Upper lobe of left lung (tissue), 6 donors: ENCODE data around the gene RPS3. TPM values are rescaled to one million over a fixed set of nuclear protein-coding genes. Genes with fewer than 3 reads are reported as not detected.
A peak's percentile ranks its signal among the peaks of the same experiment; 100 is the strongest.

Source experiments
- ATAC-seq, 2 donors: fragments of 200-7000 bp; cut with Tn5 transposase; one replicate each; pipeline ENCODE4 v1.9.1; 2022; ENCODE audit warnings: mild to moderate bottlenecking in 2 of 2, moderate library complexity in 2 of 2; ENCODE audit not compliant: low FRiP score in 2 of 2
- DNase-seq, 2 donors: peaks; one replicate each; pipeline ENCODE4 v3.0.0-alpha.2; 2019 to 2020
- H3K27ac ChIP-seq, 4 donors: fragments of 200-600 bp; sonication (generic); one replicate each; pipeline ENCODE4 v1.5.1; 2016 to 2019
- H3K27me3 ChIP-seq, 4 donors: fragments of 200-600 bp; sonication (generic); one replicate each; pipeline ENCODE4 v1.5.1; 2017 to 2019
- H3K36me3 ChIP-seq, 4 donors: fragments of 200-600 bp; sonication (generic); one replicate each; pipeline ENCODE4 v1.5.1; 2016 to 2019
- H3K4me1 ChIP-seq, 4 donors: fragments of 200-600 bp; sonication (generic); one replicate each; pipeline ENCODE4 v1.5.1; 2018 to 2019
- H3K4me3 ChIP-seq, 4 donors: fragments of 200-600 bp; sonication (generic); one replicate each; pipeline ENCODE4 v1.5.1; 2017 to 2019; ENCODE audit warnings: mild to moderate bottlenecking in 2 of 4, moderate library complexity in 1 of 4
- H3K9me3 ChIP-seq, 4 donors: fragments of 200-600 bp; sonication (generic); one replicate each; pipeline ENCODE4 v1.5.1; 2018 to 2019
- CTCF ChIP-seq, 6 experiments: fragments of 450-650 bp in 4 of 6; fragments of 200-600 bp in 2 of 6; sonication (generic) in 2 of 6; IDR thresholded peaks; one replicate each; pipeline ENCODE4 v1.5.1; 2016 to 2019; ENCODE audit warnings: antibody characterized with exemption in 6 of 6
- EP300 ChIP-seq, 4 donors: sonication (generic); formaldehyde crosslinking; IDR thresholded peaks; one replicate each; pipeline ENCODE4 v1.5.1; 2017; ENCODE audit warnings: antibody characterized with exemption in 4 of 4, control low read depth in 2 of 4
- POLR2A ChIP-seq, 4 donors: fragments of 450-650 bp; IDR thresholded peaks; one replicate each; pipeline ENCODE4 v1.5.1; 2016 to 2017; ENCODE audit warnings: antibody characterized with exemption in 4 of 4, mild to moderate bottlenecking in 2 of 4
- POLR2AphosphoS5 ChIP-seq, 2 donors: sonication (generic); formaldehyde crosslinking; IDR thresholded peaks; one replicate each; pipeline ENCODE4 v1.5.1; 2017; ENCODE audit warnings: antibody characterized with exemption in 2 of 2
- WGBS, 2 donors: methylation state at CpG; one replicate each; pipeline ENCODE4 v1.1.5; 2017 to 2018; 5-methylcytosine and 5-hydroxymethylcytosine counted together
- small RNA-seq, 4 donors: library from RNA; depleted of rRNA; stranded (forward); fragments of <200 nt; gene quantifications; one replicate each; pipeline ENCODE3, GENCODE V24; 2016
- total RNA-seq, 6 donors: library from RNA; depleted of rRNA in 4 of 6; stranded (reverse); fragments of >200 nt in 4 of 6; gene quantifications; one replicate each; pipeline versions ENCODE4 v1.1.0 to v1.2.1, GENCODE V29; 2016 to 2021
- donor health status: DM: no; HTN: no; CAD: no; lungs with moderate emphysema.
- donor health status: DM: no; HTN: yes; CAD: no; lungs with severe emphysema.

The RPS3 gene
- total RNA-seq, 6 donors from 2014 or later = 474 to 2,141 (median 1,268) TPM

DNA sequence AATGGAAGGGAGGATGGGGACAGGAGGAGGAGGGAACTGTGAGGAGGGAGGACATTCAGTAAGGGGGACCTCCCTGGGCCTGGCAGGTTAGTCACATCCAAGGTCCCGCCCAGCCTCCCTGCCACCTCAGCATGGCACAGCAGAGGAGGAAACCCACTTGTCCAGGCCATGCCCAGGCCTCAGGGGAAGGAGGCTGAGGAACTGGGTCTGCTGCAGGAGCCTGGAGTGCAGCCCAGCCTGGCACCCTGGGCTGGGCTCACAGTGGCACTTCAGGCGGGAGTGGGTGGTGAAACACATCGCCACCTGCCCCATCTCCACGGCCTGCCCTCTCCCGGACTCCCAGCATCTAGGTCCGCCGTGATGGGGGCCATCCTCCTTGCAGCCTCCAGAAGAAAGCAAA is 50.9 kb downstream of the RPS3 start:
- WGBS, 2 donors = 92 to 96% methylated on average over 4 to 7 of the region's 7 CpGs
- no peak overlapping the region for H3K4me3 ChIP-seq
- DNase-seq (no peak), ATAC-seq (no peak)
- H3K27ac ChIP-seq = no peak overlapping the region
- no peaks in the 10 kb centered on the region for H3K9me3 ChIP-seq
- H3K27me3 ChIP-seq = no peaks in the 10 kb centered on the region
- H3K36me3 ChIP-seq = no peaks in the 10 kb centered on the region
- peaks cover 0 to 7% (median 1%) of the 10 kb centered on the region in 4 donors for H3K4me1 ChIP-seq
- TF ChIP-seq POLR2AphosphoS5 (IDR thresholded peaks at IDR 0.05) (no peak), EP300 (IDR thresholded peaks at IDR 0.05) (no peak), CTCF (IDR thresholded peaks at IDR 0.05) (no peak), POLR2A (IDR thresholded peaks at IDR 0.05) (no peak)

DNA sequence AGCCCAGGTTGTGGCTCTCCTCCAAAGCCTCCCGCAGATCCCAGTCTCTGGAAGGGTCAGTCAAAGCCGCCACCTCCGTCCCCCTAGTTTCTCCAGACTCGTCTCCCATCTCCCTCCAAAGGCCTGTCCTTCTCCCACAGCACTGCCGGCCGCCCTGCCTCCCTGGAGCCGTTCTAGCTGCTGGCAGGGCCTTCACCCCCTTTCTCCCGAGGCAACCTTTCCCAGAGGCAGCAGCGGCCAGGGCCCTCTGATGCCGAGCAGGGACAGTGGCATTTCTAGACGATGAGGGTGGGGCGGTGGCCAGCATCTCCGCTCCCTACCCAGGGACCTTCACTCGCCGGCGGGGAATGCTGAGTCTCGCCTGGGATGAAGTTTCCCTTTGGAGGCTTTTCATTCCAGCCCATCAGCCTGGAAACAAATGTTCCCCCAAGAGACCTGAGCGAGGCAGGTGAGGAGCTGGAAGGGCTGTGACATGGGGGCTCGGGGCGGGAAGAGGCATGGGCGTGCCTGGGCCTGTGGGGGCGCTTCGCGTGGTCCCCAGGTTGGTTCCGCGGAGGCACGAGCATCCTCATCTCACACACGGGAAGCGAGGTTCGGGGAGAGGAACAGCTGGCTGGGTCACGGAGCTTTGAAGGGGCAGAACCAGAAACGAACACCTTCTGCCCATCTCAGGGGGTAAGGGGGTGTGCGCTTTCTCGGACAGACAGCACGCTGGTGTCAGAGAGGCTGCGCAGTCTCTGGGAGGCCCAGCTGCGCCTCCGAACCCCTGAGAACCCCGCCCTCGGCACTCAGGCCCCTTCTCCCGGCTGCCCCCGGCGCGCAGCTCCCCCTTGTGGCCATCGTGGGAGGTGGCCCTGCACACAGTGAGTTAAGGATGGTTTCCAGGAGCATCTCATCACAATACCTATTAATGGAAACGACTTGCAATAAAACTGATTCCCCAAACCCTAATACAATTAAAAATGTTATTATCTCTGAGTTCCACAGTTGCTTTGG is 51.8 kb downstream of the RPS3 start:
- H3K9me3 ChIP-seq = no peaks in the 10 kb centered on the region
- H3K27me3 ChIP-seq = no peaks in the 10 kb centered on the region
- WGBS, 2 donors = 74 to 83% methylated on average over 35 to 42 of the region's 46 CpGs
- H3K4me1 ChIP-seq = peaks cover 0 to 7% (median 1%) of the 10 kb centered on the region in 4 donors
- no peaks in the 10 kb centered on the region for H3K36me3 ChIP-seq
- no peak overlapping the region for H3K4me3 ChIP-seq
- peak in 1 of 2 donors; percentile 85 for DNase-seq
- no peak for ATAC-seq
- TF ChIP-seq POLR2AphosphoS5 (IDR thresholded peaks at IDR 0.05) = no peak
- no peak for TF ChIP-seq POLR2A (IDR thresholded peaks at IDR 0.05)
- TF ChIP-seq CTCF (IDR thresholded peaks at IDR 0.05) = peak; percentile 30 to 57 (median 49)
- TF ChIP-seq EP300 (IDR thresholded peaks at IDR 0.05) = no peak
- no peak overlapping the region for H3K27ac ChIP-seq

DNA sequence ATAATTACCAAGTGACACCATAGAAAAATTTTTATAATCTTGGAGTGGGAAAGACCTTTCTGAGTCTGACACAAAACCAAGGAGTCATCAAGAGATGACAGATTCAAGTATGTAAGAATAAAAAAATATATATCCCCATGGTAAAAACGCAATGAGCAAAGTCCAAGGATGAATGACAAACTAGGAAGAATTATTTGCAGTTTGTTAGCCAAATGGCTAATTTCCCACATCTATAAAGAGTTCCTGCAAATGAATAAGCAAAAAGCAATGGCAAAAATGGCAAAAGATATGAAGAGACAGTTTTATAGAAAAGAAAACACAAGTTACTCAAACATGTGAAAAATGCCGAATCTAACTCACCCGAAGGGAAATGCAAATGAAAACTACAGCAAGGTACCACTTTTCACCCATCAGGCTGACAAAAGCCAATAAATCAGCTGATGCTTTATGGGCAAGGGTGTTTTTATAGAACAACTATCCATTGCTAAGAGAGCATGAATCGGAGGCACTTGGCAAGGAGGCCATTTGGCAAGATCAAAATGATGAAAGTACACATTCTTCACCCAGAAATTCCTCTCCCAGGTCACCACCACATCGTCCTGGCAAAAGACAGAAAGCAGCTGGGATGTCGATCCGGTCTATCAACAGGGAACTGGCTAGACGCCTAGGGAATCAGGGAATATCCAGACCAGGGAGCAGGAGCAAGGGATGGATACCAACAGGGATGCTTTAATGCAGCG is 54.8 kb downstream of the RPS3 start:
- DNase-seq (no peak), ATAC-seq (peak in 1 of 2 donors; percentile 4)
- TF ChIP-seq CTCF (IDR thresholded peaks at IDR 0.05) (no peak), POLR2A (IDR thresholded peaks at IDR 0.05) (no peak), EP300 (IDR thresholded peaks at IDR 0.05) (no peak), POLR2AphosphoS5 (IDR thresholded peaks at IDR 0.05) (peak in 1 of 2 donors; percentile 55)
- H3K36me3 ChIP-seq = no peaks in the 10 kb centered on the region
- WGBS, 2 donors = 67 to 69% methylated on average over 9 of the region's 9 CpGs
- H3K9me3 ChIP-seq = no peaks in the 10 kb centered on the region
- peaks cover 0 to 7% (median 1%) of the 10 kb centered on the region in 4 donors for H3K4me1 ChIP-seq
- no peak overlapping the region for H3K27ac ChIP-seq
- H3K4me3 ChIP-seq = no peak overlapping the region
- H3K27me3 ChIP-seq = no peaks in the 10 kb centered on the region

DNA sequence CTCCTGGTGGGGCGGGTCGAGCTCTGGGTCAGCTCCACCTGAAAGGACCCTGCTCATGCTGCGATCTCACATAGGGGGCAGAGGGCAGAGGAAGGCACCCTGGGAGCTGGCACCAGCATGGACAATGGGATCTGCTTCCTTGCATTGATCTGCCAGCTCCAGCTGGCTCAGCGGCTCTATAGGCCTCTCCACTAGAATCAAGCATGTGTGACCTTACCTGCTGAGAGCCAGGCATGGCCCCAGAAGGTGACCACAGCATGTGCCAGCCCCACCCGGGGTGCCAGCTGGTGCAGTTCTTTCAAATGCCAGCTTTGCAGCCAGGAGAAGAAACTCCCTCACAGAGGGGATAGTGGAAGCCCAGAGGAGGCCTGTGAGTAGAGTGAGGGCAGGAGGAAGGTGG is 55.7 kb downstream of the RPS3 start:
- Histone ChIP-seq H3K27me3 (no peaks in the 10 kb centered on the region), H3K4me3 (no peak overlapping the region), H3K9me3 (no peaks in the 10 kb centered on the region), H3K4me1 (peaks cover 0 to 7% (median 1%) of the 10 kb centered on the region in 4 donors), H3K36me3 (no peaks in the 10 kb centered on the region), H3K27ac (no peak overlapping the region)
- TF ChIP-seq EP300 (IDR thresholded peaks at IDR 0.05) = no peak
- no peak for TF ChIP-seq POLR2A (IDR thresholded peaks at IDR 0.05)
- WGBS, 2 donors = 68 to 76% methylated on average over 3 to 5 of the region's 5 CpGs
- no peak for ATAC-seq
- DNase-seq = peak in 1 of 2 donors; percentile 18

Small RNA genes within 50 kb of the gene (small RNA-seq; reads per million reads assigned to genes)
- gene SNORD15A = 0 reads per million in 4 donors
- gene SNORD15B = 55.5 to 88.8 (median 73.1) reads per million in 4 donors

Other genes starting within 250 kb of the RPS3 start
- gene SLCO2B1, start 248.4 kb upstream of the RPS3 start, total RNA-seq = 100 to 1,000 TPM in 4 of 6 donors, 10 to 100 TPM in 2; 86.2 to 366 (median 193) TPM
- under 1 TPM in 4 of 6 donors, not detected in 2; 0.22 to 0.94 (median 0.70) TPM for gene TPBGL, start 158.7 kb upstream of the RPS3 start, total RNA-seq
- gene ARRB1, start 47.9 kb upstream of the RPS3 start, total RNA-seq = 100 to 1,000 TPM; 119 to 235 (median 170) TPM
- 1 to 10 TPM; 3.5 to 7.3 (median 4.3) TPM for gene KLHL35, start 33.7 kb downstream of the RPS3 start, total RNA-seq
- 10 to 100 TPM in 4 of 6 donors, 1 to 10 TPM in 2; 5.7 to 34.6 (median 14.0) TPM for gene GDPD5, start 126.4 kb downstream of the RPS3 start, total RNA-seq
- 100 to 1,000 TPM in 5 of 6 donors, 10 to 100 TPM in 1; 95.9 to 266 (median 145) TPM for gene SERPINH1, start 162.7 kb downstream of the RPS3 start, total RNA-seq